AG09319 (cell line): ENCODE results near the gene DCHS1.
A peak's percentile ranks its signal among the peaks of the same experiment; 100 is the strongest.

Experiments
- DNase-seq: peaks from one replicate; pipeline ENCODE4 v3.0.0-alpha.2; 2010; ENCODE audit warnings: low read depth; ENCODE audit errors: extremely low read depth
- TF ChIP-seq, protein P1 (sequence below): IDR thresholded peaks from 2 replicates; pipeline ENCODE4 v1.5.1; 2011; ENCODE audit warnings: low read depth, mild to moderate bottlenecking, inconsistent platforms, low read length, moderate library complexity

Gene DCHS1

DNA sequence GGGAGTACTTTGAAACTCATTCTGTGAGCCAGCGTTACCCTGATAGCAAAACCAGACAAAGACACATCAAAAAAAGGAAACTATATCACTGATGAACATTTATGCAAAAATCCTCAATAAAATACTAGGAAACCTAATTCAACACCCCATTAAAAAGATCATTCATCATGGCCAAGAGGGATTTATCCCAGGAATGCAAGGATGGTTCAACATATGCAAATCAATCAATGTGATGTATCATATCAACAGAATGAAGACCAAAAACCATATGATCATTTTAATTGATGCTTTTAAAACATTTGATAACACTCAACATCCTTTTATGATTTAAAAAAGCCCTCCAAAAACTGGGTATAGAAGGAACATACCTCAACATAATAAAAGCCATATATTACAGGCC lies 72.0 kb downstream of the DCHS1 start:
- DNase-seq: no peak
- TF ChIP-seq, protein P1, sequence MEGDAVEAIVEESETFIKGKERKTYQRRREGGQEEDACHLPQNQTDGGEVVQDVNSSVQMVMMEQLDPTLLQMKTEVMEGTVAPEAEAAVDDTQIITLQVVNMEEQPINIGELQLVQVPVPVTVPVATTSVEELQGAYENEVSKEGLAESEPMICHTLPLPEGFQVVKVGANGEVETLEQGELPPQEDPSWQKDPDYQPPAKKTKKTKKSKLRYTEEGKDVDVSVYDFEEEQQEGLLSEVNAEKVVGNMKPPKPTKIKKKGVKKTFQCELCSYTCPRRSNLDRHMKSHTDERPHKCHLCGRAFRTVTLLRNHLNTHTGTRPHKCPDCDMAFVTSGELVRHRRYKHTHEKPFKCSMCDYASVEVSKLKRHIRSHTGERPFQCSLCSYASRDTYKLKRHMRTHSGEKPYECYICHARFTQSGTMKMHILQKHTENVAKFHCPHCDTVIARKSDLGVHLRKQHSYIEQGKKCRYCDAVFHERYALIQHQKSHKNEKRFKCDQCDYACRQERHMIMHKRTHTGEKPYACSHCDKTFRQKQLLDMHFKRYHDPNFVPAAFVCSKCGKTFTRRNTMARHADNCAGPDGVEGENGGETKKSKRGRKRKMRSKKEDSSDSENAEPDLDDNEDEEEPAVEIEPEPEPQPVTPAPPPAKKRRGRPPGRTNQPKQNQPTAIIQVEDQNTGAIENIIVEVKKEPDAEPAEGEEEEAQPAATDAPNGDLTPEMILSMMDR: no peak

DNA sequence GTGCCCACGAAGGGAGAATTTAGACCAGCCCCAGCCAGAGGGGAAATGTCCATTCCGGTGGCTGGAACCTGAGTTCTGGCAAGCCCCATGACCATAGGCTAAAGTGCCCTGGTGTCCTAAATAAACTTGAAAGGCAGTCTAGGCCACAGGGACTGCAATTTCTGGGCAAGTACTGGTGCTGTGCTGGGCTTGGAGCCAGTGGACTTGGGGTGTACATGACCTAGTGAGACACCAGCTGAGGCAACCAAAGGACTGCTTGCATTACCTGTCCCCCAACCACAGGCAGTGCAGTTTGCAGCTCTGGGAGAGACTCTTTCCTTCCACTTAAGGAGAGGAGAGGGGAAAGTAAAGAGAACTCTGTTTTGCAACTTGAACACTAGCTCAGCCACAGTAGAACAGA lies 75.9 kb downstream of the DCHS1 start:
- DNase-seq: no peak
- TF ChIP-seq, protein P1: no peak

DNA sequence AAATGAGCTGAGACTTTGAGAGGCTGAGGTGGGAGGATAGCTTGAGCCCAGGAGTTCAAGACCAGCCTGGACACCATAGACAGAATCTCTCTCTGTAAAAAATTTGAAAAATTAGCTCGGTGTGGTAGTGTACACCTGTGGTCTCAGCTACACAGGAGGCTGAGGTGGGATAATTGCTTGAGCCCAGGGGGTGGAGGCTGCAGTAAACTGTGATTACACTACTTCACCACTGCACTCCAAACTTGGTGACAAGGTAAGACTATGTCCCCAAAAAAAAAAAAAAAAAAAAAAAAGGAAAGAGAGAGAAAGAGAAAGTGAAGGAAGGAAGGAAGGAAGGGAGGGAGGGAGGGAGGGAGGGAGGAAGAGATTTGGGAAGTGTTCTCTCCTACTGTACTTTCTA lies 77.5 kb downstream of the DCHS1 start:
- DNase-seq: no peak
- TF ChIP-seq, protein P1: no peak

DNA sequence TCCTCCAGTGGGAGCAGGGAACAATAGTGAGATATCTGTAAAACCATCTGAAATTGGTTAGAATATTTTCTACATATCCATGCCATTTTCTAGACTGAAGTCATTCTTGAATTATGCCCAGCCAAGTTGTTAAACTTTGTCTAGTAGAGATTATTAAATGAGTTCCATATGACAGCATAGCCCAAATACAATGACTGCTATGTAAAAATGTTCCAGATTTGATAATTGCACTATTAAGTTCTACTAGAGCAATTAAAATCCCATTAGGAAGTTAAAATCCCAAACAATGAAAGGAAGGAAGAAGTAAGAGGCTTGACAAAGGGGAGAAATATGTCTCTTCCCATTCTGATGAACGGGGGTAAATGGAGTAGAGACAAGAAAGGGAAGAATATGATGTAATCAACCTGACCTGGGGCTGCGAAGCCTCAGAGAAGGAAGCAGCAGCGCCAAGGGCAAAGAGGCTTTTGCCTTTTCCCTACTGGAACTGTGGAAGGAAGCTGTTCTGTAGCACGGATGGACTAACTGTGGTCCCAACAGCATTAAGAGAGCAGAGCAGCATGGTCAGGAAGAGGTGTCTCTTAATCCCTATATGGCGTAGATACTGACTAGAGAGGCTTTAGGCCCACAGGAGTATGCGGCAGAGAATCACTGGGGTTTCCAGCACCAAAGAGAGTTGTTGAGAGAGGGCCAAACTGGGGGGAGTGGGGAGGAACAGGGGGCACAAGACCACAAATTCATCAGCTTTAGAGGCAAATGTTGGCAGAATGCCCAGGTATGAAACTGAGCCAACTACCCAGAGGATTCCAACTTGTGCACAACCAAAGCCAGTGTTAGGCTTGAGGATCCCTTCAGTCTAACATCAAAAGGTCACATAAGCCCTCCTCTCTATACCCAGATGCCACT lies 78.9 kb downstream of the DCHS1 start:
- TF ChIP-seq, protein P1: peak; percentile 14
- DNase-seq: peak; percentile 52

DNA sequence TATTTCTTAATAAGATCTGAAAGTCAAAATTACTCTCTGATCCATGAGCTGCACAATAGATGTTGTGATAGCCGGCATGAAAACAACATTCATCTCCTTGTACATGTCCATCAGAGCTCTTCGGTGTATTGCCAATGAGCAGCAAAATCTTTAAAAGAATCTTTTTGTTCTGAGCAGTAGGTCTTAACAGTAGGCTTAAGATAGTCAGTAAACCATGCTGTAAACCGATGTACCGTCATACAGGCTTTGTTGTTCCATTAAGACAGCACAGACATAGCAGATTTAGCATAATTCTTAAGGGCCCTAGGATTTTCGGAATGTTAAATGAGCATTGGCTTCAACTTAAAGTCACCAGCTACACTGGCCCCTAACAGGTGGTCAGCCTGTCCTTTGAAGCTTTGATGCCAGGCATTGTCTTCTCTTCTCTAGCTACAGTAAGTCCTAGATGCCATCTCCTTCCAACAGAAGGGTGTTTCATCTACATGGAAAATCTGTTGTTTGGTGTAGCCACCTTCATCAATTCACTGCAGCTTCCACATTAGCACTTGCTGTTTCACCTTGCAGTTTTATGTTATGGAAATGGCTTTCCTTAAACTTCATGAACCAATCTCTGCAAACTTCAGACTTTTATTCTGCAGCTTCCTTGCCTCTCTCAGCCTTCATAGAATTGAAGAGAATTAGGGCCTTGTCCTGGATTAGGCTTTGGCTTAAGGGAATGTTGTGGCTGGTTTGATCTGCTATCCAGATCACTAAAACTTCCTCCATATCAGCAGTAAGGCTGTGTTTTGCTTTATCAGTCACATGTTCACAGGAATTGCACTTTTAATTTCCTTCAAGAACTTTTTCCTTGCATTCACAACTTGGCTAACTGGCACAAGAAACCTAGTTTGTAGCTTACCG lies 80.5 kb downstream of the DCHS1 start:
- no peak for DNase-seq
- TF ChIP-seq, protein P1: no peak

DNA sequence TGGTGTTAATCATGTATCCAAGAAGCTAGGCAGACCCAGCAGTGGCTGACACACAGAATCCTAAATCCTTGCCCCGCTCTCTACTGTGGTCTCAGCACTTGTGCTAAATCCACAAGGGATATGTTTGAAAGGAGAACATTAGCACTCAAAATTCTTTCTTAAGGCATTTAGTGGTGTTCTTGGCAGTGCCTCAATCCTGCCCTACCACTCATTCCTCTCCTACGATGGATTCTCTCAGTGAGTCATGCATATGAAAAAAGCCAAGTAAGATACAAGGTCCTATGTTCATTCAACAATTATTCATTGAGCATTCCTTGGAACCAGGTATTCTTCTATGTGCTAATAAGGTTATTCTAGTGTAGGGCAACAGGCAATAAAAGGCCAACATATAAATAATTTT lies 83.4 kb downstream of the DCHS1 start:
- TF ChIP-seq, protein P1: no peak
- DNase-seq: peak; percentile 25

DNA sequence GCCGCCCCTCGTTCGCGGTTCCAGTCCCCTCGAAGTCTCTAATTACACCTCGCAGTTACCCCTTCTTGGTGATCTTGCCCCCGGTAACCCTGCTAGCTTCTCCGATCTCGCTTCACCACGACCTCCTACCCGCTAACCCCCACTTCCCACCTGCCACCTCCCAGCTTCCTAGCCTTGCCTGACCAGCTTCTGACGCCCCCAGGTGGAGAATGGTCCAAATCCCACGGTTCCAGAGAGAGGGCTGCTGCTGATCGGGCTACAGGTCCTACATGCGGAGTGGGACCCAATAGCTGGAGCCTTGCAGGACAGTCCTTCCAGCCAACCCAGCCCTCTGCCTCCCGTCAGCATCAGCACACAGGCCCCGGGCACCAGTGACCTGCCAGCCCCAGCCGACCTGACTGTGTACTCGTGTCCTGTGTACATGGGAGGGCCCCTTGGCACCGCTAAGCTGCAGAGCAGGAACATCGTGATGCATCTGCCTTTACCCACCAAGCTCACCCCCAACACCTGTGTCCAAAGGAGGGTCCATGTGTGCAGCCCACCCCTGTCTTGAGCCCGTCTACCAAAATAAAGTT lies 84.1 kb downstream of the DCHS1 start:
- TF ChIP-seq, protein P1: no peak
- no peak for DNase-seq
